Smooth muscle cell (in vitro differentiated cells): ENCODE measurements around the gene HYDIN. TPM values are rescaled to one million over a fixed set of nuclear protein-coding genes. Genes with fewer than 3 reads are reported as not detected.

Experiments
- DNase-seq: peaks from one replicate; lab custom pipeline; 2025; ENCODE audit not compliant: unreplicated experiment; lab: John Stamatoyannopoulos, UW
- H2AFZ ChIP-seq: fragments of 200-600 bp; sonication (generic); 2 replicates; pipeline ENCODE4 v1.6.0; 2016; ENCODE audit warnings: antibody characterized with exemption, low read depth, mild to moderate bottlenecking
- H3F3A ChIP-seq: fragments of 200-600 bp; sonication (generic); 2 replicates; pipeline ENCODE4 v1.6.0; 2017; ENCODE audit warnings: antibody characterized with exemption, low read depth
- H3K27ac ChIP-seq: fragments of 200-600 bp; sonication (generic); 2 replicates; pipeline ENCODE4 v1.5.1; 2016; ENCODE audit warnings: low read depth, mild to moderate bottlenecking
- H3K27me3 ChIP-seq: fragments of 200-600 bp; sonication (generic); 2 replicates; pipeline ENCODE4 v1.6.1; 2016; ENCODE audit warnings: low read depth, mild to moderate bottlenecking
- H3K36me3 ChIP-seq: fragments of 200-600 bp; sonication (generic); 2 replicates; pipeline ENCODE4 v1.5.1; 2016; ENCODE audit warnings: low read depth
- H3K4me1 ChIP-seq: fragments of 200-600 bp; sonication (generic); 2 replicates; pipeline ENCODE4 v1.5.1; 2016; ENCODE audit warnings: low read depth
- H3K4me2 ChIP-seq: fragments of 200-600 bp; sonication (generic); 2 replicates; pipeline ENCODE4 v1.6.0; 2016; ENCODE audit warnings: mild to moderate bottlenecking
- H3K4me3 ChIP-seq: fragments of 200-600 bp; sonication (generic); 2 replicates; pipeline ENCODE4 v1.5.1; 2016; ENCODE audit warnings: mild to moderate bottlenecking
- H3K79me2 ChIP-seq: fragments of 200-600 bp; sonication (generic); 2 replicates; pipeline ENCODE4 v1.6.0; 2016; ENCODE audit warnings: low read depth, mild to moderate bottlenecking
- H3K9ac ChIP-seq: fragments of 200-600 bp; sonication (generic); 2 replicates; pipeline ENCODE4 v1.6.0; 2016; ENCODE audit warnings: low read depth
- H3K9me3 ChIP-seq: fragments of 200-600 bp; sonication (generic); replicated peaks from 2 replicates; pipeline ENCODE4 v1.5.1; 2016; ENCODE audit warnings: low read depth
- H4K20me1 ChIP-seq: fragments of 200-600 bp; sonication (generic); 2 replicates; pipeline ENCODE4 v1.6.0; 2016; ENCODE audit warnings: low read depth
- WGBS: methylation state at CpG from one replicate; pipeline ENCODE4 v1.1.7; 2016; ENCODE audit warnings: low lambda C conversion rate; 5-methylcytosine and 5-hydroxymethylcytosine counted together
- polyA plus RNA-seq: library from polyadenylated mRNA; unstranded; fragments of >200 nt; fragmentation: Nextera tagmentation; extraction: Ambion mirVana; gene quantifications from 2 replicates; pipeline ENCODE4 v1.2.1, GENCODE V29; 2016
- total RNA-seq: library from RNA; depleted of rRNA; stranded (reverse); fragments of >200 nt; gene quantifications from 2 replicates; pipeline ENCODE4 v1.2.3, GENCODE V29; 2014
- TF ChIP-seq, protein P1 (sequence below): fragments of 200-600 bp; sonication (generic); IDR thresholded peaks from 2 replicates; pipeline ENCODE4 v1.5.1; 2017; ENCODE audit warnings: borderline replicate concordance, mild to moderate bottlenecking, antibody characterized with exemption; ENCODE audit not compliant: insufficient read depth, poor library complexity, severe bottlenecking

HYDIN gene
- total and polyA plus RNA-seq, 2 experiments from 2014 or later = 0.41 to 0.45 TPM

- no peak for DNase-seq
Observed at GRCh38 chr16:70805787-70806186, 424.7 kb downstream of the HYDIN start.

DNA sequence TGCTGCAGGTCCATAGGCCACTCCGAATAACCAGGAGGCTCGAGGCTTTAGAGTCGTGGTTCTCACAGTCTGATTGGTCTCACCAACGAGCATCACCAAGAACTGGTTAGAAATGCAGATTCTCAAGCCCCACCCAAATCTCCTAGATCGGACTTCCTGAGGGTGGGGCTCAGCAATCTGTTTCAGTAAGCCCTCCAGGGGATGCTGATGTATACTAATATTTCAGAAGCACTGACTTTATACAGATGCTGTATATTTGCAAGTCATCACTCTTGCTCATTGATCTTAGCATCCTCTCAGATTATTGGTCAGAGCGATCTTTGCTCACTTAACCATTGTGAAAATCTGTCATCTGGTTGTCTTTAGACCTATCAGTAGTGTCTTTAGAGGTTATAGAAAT is 425.1 kb downstream of the HYDIN start:
- peaks cover 4% of the 10 kb centered on the region for H3K79me2 ChIP-seq
- no peaks in the 10 kb centered on the region for H4K20me1 ChIP-seq
- H3K9me3 ChIP-seq = no peaks in the 10 kb centered on the region
- TF ChIP-seq, protein P1, sequence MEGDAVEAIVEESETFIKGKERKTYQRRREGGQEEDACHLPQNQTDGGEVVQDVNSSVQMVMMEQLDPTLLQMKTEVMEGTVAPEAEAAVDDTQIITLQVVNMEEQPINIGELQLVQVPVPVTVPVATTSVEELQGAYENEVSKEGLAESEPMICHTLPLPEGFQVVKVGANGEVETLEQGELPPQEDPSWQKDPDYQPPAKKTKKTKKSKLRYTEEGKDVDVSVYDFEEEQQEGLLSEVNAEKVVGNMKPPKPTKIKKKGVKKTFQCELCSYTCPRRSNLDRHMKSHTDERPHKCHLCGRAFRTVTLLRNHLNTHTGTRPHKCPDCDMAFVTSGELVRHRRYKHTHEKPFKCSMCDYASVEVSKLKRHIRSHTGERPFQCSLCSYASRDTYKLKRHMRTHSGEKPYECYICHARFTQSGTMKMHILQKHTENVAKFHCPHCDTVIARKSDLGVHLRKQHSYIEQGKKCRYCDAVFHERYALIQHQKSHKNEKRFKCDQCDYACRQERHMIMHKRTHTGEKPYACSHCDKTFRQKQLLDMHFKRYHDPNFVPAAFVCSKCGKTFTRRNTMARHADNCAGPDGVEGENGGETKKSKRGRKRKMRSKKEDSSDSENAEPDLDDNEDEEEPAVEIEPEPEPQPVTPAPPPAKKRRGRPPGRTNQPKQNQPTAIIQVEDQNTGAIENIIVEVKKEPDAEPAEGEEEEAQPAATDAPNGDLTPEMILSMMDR = no peak
- no peak overlapping the region for H2AFZ ChIP-seq
- H3F3A ChIP-seq = no peaks in the 10 kb centered on the region
- 69% methylated on average over 6 of the region's 6 CpGs for WGBS
- peak overlapping the region; percentile 5 for H3K9ac ChIP-seq
- H3K27ac ChIP-seq = peak overlapping the region; percentile 68
- H3K4me1 ChIP-seq = peaks cover under 1% of the 10 kb centered on the region
- no peak overlapping the region for H3K4me3 ChIP-seq
- H3K4me2 ChIP-seq = no peak overlapping the region
- no peaks in the 10 kb centered on the region for H3K36me3 ChIP-seq
- DNase-seq = no peak
- H3K27me3 ChIP-seq = peaks cover 31% of the 10 kb centered on the region

More at GRCh38 chr16:70805787-70806186, 424.7 kb downstream of the HYDIN start:
- Histone ChIP-seq H3K36me3 (no peaks in the 10 kb centered on the region), H3K9ac (no peak overlapping the region), H3K9me3 (no peaks in the 10 kb centered on the region), H3K4me2 (no peak overlapping the region), H4K20me1 (no peaks in the 10 kb centered on the region), H3K4me1 (no peaks in the 10 kb centered on the region), H3K27ac (peak overlapping the region; percentile 68), H3K79me2 (no peaks in the 10 kb centered on the region), H3K4me3 (no peak overlapping the region), H3F3A (no peaks in the 10 kb centered on the region), H3K27me3 (peaks cover 34% of the 10 kb centered on the region), H2AFZ (no peak overlapping the region)
- TF ChIP-seq, protein P1 = no peak
- 50% methylated on average over 3 of the region's 3 CpGs for WGBS

DNA sequence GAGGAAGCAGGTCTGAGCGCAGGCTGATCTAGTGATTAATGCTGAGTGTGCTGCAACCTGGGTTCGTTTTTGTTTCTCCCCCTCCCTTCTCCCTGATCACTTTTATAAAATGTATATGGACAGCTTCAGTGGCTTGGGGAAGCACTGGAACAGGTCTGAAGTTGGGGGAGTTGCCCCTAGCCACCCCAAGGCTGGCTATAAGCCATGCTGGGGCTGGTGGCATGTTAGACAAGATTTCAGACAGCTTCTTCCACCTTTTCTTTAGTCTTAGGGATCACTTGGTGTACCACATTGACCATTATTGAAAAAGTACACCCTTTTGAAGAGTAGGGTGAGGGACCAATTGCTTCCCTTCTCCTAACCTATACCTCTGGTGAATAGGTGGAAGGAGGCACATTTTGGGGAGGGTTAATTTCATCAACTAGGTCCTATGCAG is 425.8 kb downstream of the HYDIN start:
- peaks cover 10% of the 10 kb centered on the region for H3K79me2 ChIP-seq
- TF ChIP-seq, protein P1 = no peak
- H4K20me1 ChIP-seq = no peaks in the 10 kb centered on the region
- H3K9me3 ChIP-seq = no peaks in the 10 kb centered on the region
- H3K36me3 ChIP-seq = no peaks in the 10 kb centered on the region
- peaks cover 26% of the 10 kb centered on the region for H3K27me3 ChIP-seq
- 58% methylated on average over 2 of the region's 2 CpGs for WGBS
- H3F3A ChIP-seq = no peaks in the 10 kb centered on the region
- H3K27ac ChIP-seq = peak overlapping the region; percentile 68
- H3K4me3 ChIP-seq = no peak overlapping the region
- peaks cover 7% of the 10 kb centered on the region for H3K4me1 ChIP-seq
- H2AFZ ChIP-seq = no peak overlapping the region
- peak overlapping the region; percentile 5 for H3K9ac ChIP-seq
- no peak overlapping the region for H3K4me2 ChIP-seq
- DNase-seq = no peak

DNA sequence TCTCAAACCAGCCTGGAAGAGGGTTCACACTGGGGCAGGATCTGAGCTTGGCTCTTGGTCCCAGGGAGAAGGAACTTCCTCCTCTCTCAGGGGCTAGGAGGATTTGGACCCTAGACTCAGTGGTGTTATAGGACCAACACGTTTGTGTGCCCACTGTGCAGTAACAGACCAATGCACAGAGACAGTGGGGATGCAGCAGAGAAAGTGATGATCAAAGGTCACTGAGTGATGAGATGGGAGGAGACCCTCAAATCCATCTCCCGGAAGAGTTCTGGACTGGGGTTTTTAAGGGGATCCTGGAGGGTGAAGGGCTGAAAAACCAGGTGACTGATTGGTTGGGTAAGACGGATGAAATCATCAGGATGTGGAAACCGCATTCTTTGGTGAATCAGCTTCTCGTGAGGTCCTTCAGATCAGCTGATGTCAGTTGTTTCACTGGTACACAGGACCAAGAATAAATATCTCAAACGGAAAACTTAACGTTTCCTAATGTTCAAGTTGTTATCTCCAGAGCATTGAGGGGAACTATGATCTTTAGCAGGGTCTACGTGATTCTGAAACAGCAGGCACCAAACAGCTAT is 426.3 kb downstream of the HYDIN start:
- TF ChIP-seq, protein P1 = no peak
- Histone ChIP-seq H3K4me2 (no peak overlapping the region), H3K9me3 (no peaks in the 10 kb centered on the region), H3K27me3 (peaks cover 21% of the 10 kb centered on the region), H3K4me3 (no peak overlapping the region), H3K4me1 (peaks cover 9% of the 10 kb centered on the region), H2AFZ (no peak overlapping the region), H4K20me1 (no peaks in the 10 kb centered on the region), H3F3A (no peaks in the 10 kb centered on the region), H3K79me2 (peaks cover 15% of the 10 kb centered on the region), H3K27ac (peak overlapping the region; percentile 68), H3K36me3 (no peaks in the 10 kb centered on the region), H3K9ac (peak overlapping the region; percentile 5)
- WGBS = 62% methylated on average over 8 of the region's 8 CpGs
- no peak for DNase-seq
